OCI-LY7 (cell line): ENCODE measurements around the gene CA11. TPM values are rescaled to one million over a fixed set of nuclear protein-coding genes. Genes with fewer than 3 reads are reported as not detected.

Source experiments
- BruUV-seq: library from RNA; stranded (reverse); fragments of 400-500 nt; replicated peaks from 2 replicates; lab custom pipeline; 2021; lab: Mats Ljungman, UMichigan
- CTCF ChIA-PET: fragments of 300-600 bp; sonication (Branson Sonifier 250); formaldehyde crosslinking; loops from one replicate; lab custom pipeline; 2022; ENCODE audit warnings: antibody characterized with exemption; ENCODE audit not compliant: unreplicated experiment; lab: Charles Lee
- POLR2A ChIA-PET: fragments of 300-600 bp; sonication (Branson Sonifier 250); formaldehyde crosslinking; loops from one replicate; lab custom pipeline; 2022; ENCODE audit warnings: antibody characterized with exemption; lab: Charles Lee
- DNase-seq: peaks from one replicate; pipeline ENCODE4 v3.0.0-alpha.2; 2015; ENCODE audit warnings: low spot score
- H2AFZ ChIP-seq: fragments of 200-600 bp; sonication (generic), shearing (Covaris generic); 2 replicates; pipeline ENCODE4 v1.6.1; 2014; ENCODE audit warnings: mild to moderate bottlenecking, antibody characterized with exemption, low read length, moderate library complexity
- H3K27ac ChIP-seq: fragments of 200-600 bp; sonication (generic); 2 replicates; pipeline ENCODE4 v1.5.1; 2014; ENCODE audit warnings: mixed run types, low read depth, mild to moderate bottlenecking, moderate library complexity, low read length, inconsistent platforms; ENCODE audit not compliant: poor library complexity, severe bottlenecking
- H3K36me3 ChIP-seq: fragments of 200-600 bp; sonication (generic); 2 replicates; pipeline ENCODE4 v1.6.1; 2014; ENCODE audit warnings: mild to moderate bottlenecking, antibody characterized with exemption, low read length, moderate library complexity, mixed read lengths; ENCODE audit not compliant: insufficient read depth
- H3K4me1 ChIP-seq: fragments of 200-600 bp; sonication (generic); 2 replicates; pipeline ENCODE4 v1.5.1; 2014; ENCODE audit warnings: mild to moderate bottlenecking, low read length; ENCODE audit not compliant: insufficient read depth, poor library complexity, severe bottlenecking
- H3K4me2 ChIP-seq: fragments of 200-600 bp; sonication (generic); 2 replicates; pipeline ENCODE4 v1.6.1; 2014; ENCODE audit warnings: mild to moderate bottlenecking, low read length
- H3K4me3 ChIP-seq: fragments of 200-600 bp; sonication (generic); 2 replicates; pipeline ENCODE4 v1.5.1; 2014; ENCODE audit warnings: mild to moderate bottlenecking, low read depth, low read length; ENCODE audit not compliant: poor library complexity, severe bottlenecking
- H3K79me2 ChIP-seq: fragments of 200-600 bp; sonication (generic); 2 replicates; pipeline ENCODE4 v1.6.1; 2016; ENCODE audit warnings: low read depth, mild to moderate bottlenecking, low read length, moderate library complexity, mixed read lengths; ENCODE audit not compliant: insufficient read depth
- H3K9me2 ChIP-seq: fragments of 200-600 bp; sonication (generic); 2 replicates; pipeline ENCODE4 v1.6.1; 2016; ENCODE audit warnings: mild to moderate bottlenecking, low read length, mixed read lengths; ENCODE audit not compliant: insufficient read depth
- H3K9me3 ChIP-seq: fragments of 200-600 bp; sonication (generic); 2 replicates; pipeline ENCODE4 v1.6.1; 2014; ENCODE audit warnings: mild to moderate bottlenecking, mixed run types, low read length, mixed read lengths
- H4K20me1 ChIP-seq: fragments of 200-600 bp; sonication (generic); 2 replicates; pipeline ENCODE4 v1.6.1; 2014; ENCODE audit warnings: mild to moderate bottlenecking, antibody characterized with exemption, low read length, moderate library complexity, mixed read lengths; ENCODE audit not compliant: insufficient read depth
- CTCF ChIP-seq: fragments of 200-600 bp; sonication (generic); conservative IDR thresholded peaks from 2 replicates; pipeline ENCODE4 v1.5.1; 2014; ENCODE audit warnings: mild to moderate bottlenecking, antibody characterized with exemption, low read length, moderate library complexity, mixed read lengths
- EZH2phosphoT487 ChIP-seq: fragments of 200-600 bp; sonication (generic); IDR thresholded peaks from 2 replicates; pipeline ENCODE4 v1.6.1; 2018; ENCODE audit warnings: low read depth, borderline replicate concordance, mild to moderate bottlenecking, mixed run types, antibody characterized with exemption, low read length, moderate library complexity, mixed read lengths
- intact Hi-C: fragments of 100-400 bp; cut with micrococcal nuclease; formaldehyde crosslinking; loops from one replicate; pipeline ENCODE4 v1.10.0; 2022; ENCODE audit not compliant: unreplicated experiment
- total RNA-seq, 2 experiments: library from RNA; depleted of rRNA in 1 of 2; stranded (reverse); fragments of >200 nt in 1 of 2; shearing (Covaris generic) in 1 of 2; gene quantifications; 2 replicates each; pipeline ENCODE4 v1.2.3, GENCODE V29; 2014 to 2022

Gene CA11
- total RNA-seq, 2 experiments from 2014 or later, result 2.5 to 10.8 TPM

GRCh38 chr19:48624791-48625723, 20.9 kb downstream of the CA11 start:
- peak overlapping the region; percentile 68 for H3K4me3 ChIP-seq
- H3K9me2 ChIP-seq, result no peaks in the 10 kb centered on the region
- TF ChIP-seq CTCF, result no peak
- no peak for TF ChIP-seq EZH2phosphoT487
- peaks cover 27% of the 10 kb centered on the region for H3K4me1 ChIP-seq
- H3K9me3 ChIP-seq, result no peaks in the 10 kb centered on the region
- H4K20me1 ChIP-seq, result no peaks in the 10 kb centered on the region
- peaks cover 8% of the 10 kb centered on the region; the same call in 1 of the 2 replicates for H3K79me2 ChIP-seq
- no TSS peak for BruUV-seq
- intact Hi-C loops, result no loop called here
- no peak overlapping the region for H2AFZ ChIP-seq
- peak overlapping the region; percentile 84 for H3K4me2 ChIP-seq
- CTCF ChIA-PET, result no interaction called here
- POLR2A ChIA-PET, result no interaction called here
- peaks cover 24% of the 10 kb centered on the region; the same call in 1 of the 2 replicates for H3K36me3 ChIP-seq
- no peak for DNase-seq
- H3K27ac ChIP-seq, result peak overlapping the region; percentile 24

GRCh38 chr19:48624067-48624594, 21.9 kb downstream of the CA11 start:
- Histone ChIP-seq H2AFZ (no peak overlapping the region), H3K9me3 (no peaks in the 10 kb centered on the region), H3K4me2 (peak overlapping the region; percentile 84), H3K36me3 (peaks cover 15% of the 10 kb centered on the region; the same call in 1 of the 2 replicates), H3K4me1 (peaks cover 31% of the 10 kb centered on the region), H3K4me3 (peak overlapping the region; percentile 68), H4K20me1 (no peaks in the 10 kb centered on the region), H3K79me2 (peaks cover 14% of the 10 kb centered on the region; the same call in 1 of the 2 replicates), H3K9me2 (no peaks in the 10 kb centered on the region), H3K27ac (peak overlapping the region; percentile 39)
- peak; percentile 98 for DNase-seq
- BruUV-seq, result no TSS peak
- CTCF ChIA-PET, result interaction anchor here (0.6 kb wide), 2 partner anchors 10 to 229 kb away, joined by 3 read pairs; no protein-coding TSS in a partner anchor
- intact Hi-C loops, result no loop called here
- TF ChIP-seq EZH2phosphoT487 (no peak), CTCF (no peak)
- POLR2A ChIA-PET, result interaction anchor here (0.6 kb wide), 1 partner anchor 716 kb away, joined by 3 read pairs; no protein-coding TSS in a partner anchor
